Fibroblast of the conjunctiva (primary cell): ENCODE measurements around the gene SERTAD2.

Experiments
- DNase-seq: peaks from one replicate; pipeline ENCODE4 v3.0.0-alpha.2; 2010; ENCODE audit warnings: low read depth

SERTAD2 gene

GRCh38 chr2:64675860-64676259 lies 22.1 kb upstream of the SERTAD2 start:
- DNase-seq, result no peak

- no peak for DNase-seq
Measured at GRCh38 chr2:64672708-64673107, 19.0 kb upstream of the SERTAD2 start.

- no peak for DNase-seq
Measured at GRCh38 chr2:64670047-64670446, 16.3 kb upstream of the SERTAD2 start.

- no peak for DNase-seq
Measured at GRCh38 chr2:64669288-64669687, 15.6 kb upstream of the SERTAD2 start.

- no peak for DNase-seq
Measured at GRCh38 chr2:64668542-64668941, 14.8 kb upstream of the SERTAD2 start.

GRCh38 chr2:64667535-64667934 lies 13.8 kb upstream of the SERTAD2 start:
- no peak for DNase-seq

- DNase-seq, result no peak
Measured at GRCh38 chr2:64666810-64667438, 13.2 kb upstream of the SERTAD2 start.

GRCh38 chr2:64665709-64666108 lies 12.0 kb upstream of the SERTAD2 start:
- DNase-seq, result no peak

GRCh38 chr2:64663402-64663801 lies 9.7 kb upstream of the SERTAD2 start:
- DNase-seq, result no peak

GRCh38 chr2:64661741-64662169 lies 8.0 kb upstream of the SERTAD2 start:
- no peak for DNase-seq

GRCh38 chr2:64659252-64659651 lies 5.5 kb upstream of the SERTAD2 start:
- DNase-seq, result no peak

GRCh38 chr2:64658269-64658668 lies 4.6 kb upstream of the SERTAD2 start:
- no peak for DNase-seq

- DNase-seq, result no peak
Measured at GRCh38 chr2:64657411-64657810, 3.7 kb upstream of the SERTAD2 start.

GRCh38 chr2:64656379-64656778 lies 2.7 kb upstream of the SERTAD2 start:
- DNase-seq, result no peak

GRCh38 chr2:64655873-64656272 lies 2.2 kb upstream of the SERTAD2 start:
- no peak for DNase-seq

- no peak for DNase-seq
Measured at GRCh38 chr2:64655018-64655664, 1.4 kb upstream of the SERTAD2 start.

- DNase-seq, result peak; percentile 56
Measured at GRCh38 chr2:64654063-64654811, 524 bp upstream of the SERTAD2 start.

GRCh38 chr2:64652231-64653108 lies 1.2 kb downstream of the SERTAD2 start:
- DNase-seq, result no peak

- DNase-seq, result no peak
Measured at GRCh38 chr2:64651590-64651989, 2.1 kb downstream of the SERTAD2 start.

- no peak for DNase-seq
Measured at GRCh38 chr2:64650722-64651338, 2.9 kb downstream of the SERTAD2 start.

- no peak for DNase-seq
Measured at GRCh38 chr2:64650296-64650695, 3.4 kb downstream of the SERTAD2 start.

- no peak for DNase-seq
Measured at GRCh38 chr2:64649626-64650025, 4.1 kb downstream of the SERTAD2 start.
